ENCODE results near the gene TEAD1. TPM values are rescaled to one million over a fixed set of nuclear protein-coding genes. Genes with fewer than 3 reads are reported as not detected.

Gene TEAD1
- total and polyA plus RNA-seq, 9 of the 15 experiments (the other 6 are each of a cell fraction or from before 2014, with no cell fraction given), result 1.7 to 17.7 (median 10.8) TPM

- Histone ChIP-seq H3K4me2 (ENCODE audit: insufficient read depth, low read length) (no peak overlapping the region), H2AFZ (ENCODE audit: low read depth, low read length) (no peak overlapping the region), H3K79me2 (ENCODE audit: control insufficient read depth, insufficient read depth, low read length) (peaks cover 47% of the 10 kb centered on the region), H3K9me1 (ENCODE audit: control insufficient read depth, insufficient read depth, low read length) (no peaks in the 10 kb centered on the region), H3K27me3 (ENCODE audit: control insufficient read depth in 2 of 2, insufficient read depth in 2 of 2, low read length in 2 of 2) (no peaks in the 10 kb centered on the region), H4K20me1 (replicated peaks; ENCODE audit: control insufficient read depth, insufficient read depth, low read length) (peaks cover 12% of the 10 kb centered on the region; the same call in 1 of the 2 replicates), H3K4me3 (no peak overlapping the region), H3K9me3 (replicated peaks; ENCODE audit: control insufficient read depth, insufficient read depth, low read depth, low read length) (no peaks in the 10 kb centered on the region), H3K4me1 (replicated peaks in 1 of 2; ENCODE audit: control insufficient read depth in 2 of 2, insufficient read depth in 2 of 2, low read length in 2 of 2) (peaks cover 21 to 63% of the 10 kb centered on the region in 2 experiments), H3K27ac (ENCODE audit: extremely low read depth, low read depth, low read length) (no peak overlapping the region), H3K9ac (ENCODE audit: insufficient read depth in 1 of 2, low read depth in 2 of 2, low read length in 2 of 2) (no peak overlapping the region), H3K36me3 (ENCODE audit: control insufficient read depth, insufficient read depth, low read length) (no peaks in the 10 kb centered on the region)
- POLR2A ChIA-PET, result interaction anchor here (3.3 kb wide), 1 partner anchor 12 kb away, joined by 14 read pairs; no protein-coding TSS in a partner anchor
- 94% methylated on average over 8 of the region's 8 CpGs for WGBS (ENCODE audit: insufficient coverage, low coverage, missing lambda C conversion rate)
- CTCF ChIA-PET (ENCODE audit: low intra/inter-chr PET ratio), result no interaction called here
- no peak for DNase-seq (ENCODE audit: extremely low read depth in 1 of 4, low spot score in 3 of 4)
- intact Hi-C loops (cut with micrococcal nuclease) (no loop called here), in situ Hi-C loops (cut with MboI) (no loop called here)
- no peak for ATAC-seq
- TF ChIP-seq TAF15 (IDR thresholded peaks at IDR 0.05; ENCODE audit: low read depth, low read length) (no peak), PTBP1 (IDR thresholded peaks at IDR 0.05; ENCODE audit: low read depth, low read length) (no peak), MITF (IDR thresholded peaks at IDR 0.05) (no peak), RBM14 (IDR thresholded peaks at IDR 0.05; ENCODE audit: borderline replicate concordance, insufficient read depth, low read depth, low read length) (no peak), ZNF764 (CRISPR knock-in tag; IDR thresholded peaks at IDR 0.05; ENCODE audit: low read depth) (no peak), ZNF518B (CRISPR knock-in tag; IDR thresholded peaks at IDR 0.05) (no peak), GATAD2B (IDR thresholded peaks at IDR 0.05; ENCODE audit: borderline replicate concordance) (no peak), SAFB (IDR thresholded peaks at IDR 0.05; ENCODE audit: borderline replicate concordance, low read depth, low read length) (no peak)
- no peak for FAIRE-seq
- BruUV-seq (replicated peaks), result no TSS peak
Measured at GRCh38 chr11:12690663-12691062, 16.4 kb downstream of the TEAD1 start.
